Neural cell (in vitro differentiated cells): Measurements from ENCODE around the gene ELMO2.

ENCODE experiments used
- EP300 ChIP-seq: fragments of 450-650 bp; conservative IDR thresholded peaks from 2 replicates; pipeline ENCODE4 v1.6.1; 2014; ENCODE audit warnings: antibody characterized with exemption, mild to moderate bottlenecking, moderate library complexity; ENCODE audit not compliant: poor library complexity, severe bottlenecking
- EZH2 ChIP-seq: fragments of 200-600, 300-800 bp; shearing (Covaris generic), sonication (generic); IDR thresholded peaks from 2 replicates; pipeline ENCODE4 v1.6.1; 2014; ENCODE audit warnings: antibody characterized with exemption, low read length, borderline replicate concordance, mild to moderate bottlenecking; ENCODE audit not compliant: insufficient read depth, poor library complexity, severe bottlenecking
- MXI1 ChIP-seq: fragments of 450-650 bp; conservative IDR thresholded peaks from 2 replicates; pipeline ENCODE4 v1.6.1; 2014; ENCODE audit warnings: antibody characterized with exemption, mild to moderate bottlenecking; ENCODE audit not compliant: poor library complexity, severe bottlenecking
- POLR2AphosphoS5 ChIP-seq: IDR thresholded peaks from 2 replicates; pipeline ENCODE4 v1.6.1; 2012
- SMC3 ChIP-seq: fragments of 450-650 bp; conservative IDR thresholded peaks from 2 replicates; pipeline ENCODE4 v1.6.1; 2014; ENCODE audit warnings: antibody characterized with exemption, mild to moderate bottlenecking, moderate library complexity; ENCODE audit not compliant: poor library complexity
- TF ChIP-seq, protein P1 (sequence below): fragments of 450-650 bp; IDR thresholded peaks from 2 replicates; pipeline ENCODE4 v1.5.1; 2014; ENCODE audit warnings: antibody characterized with exemption, mild to moderate bottlenecking, moderate library complexity; ENCODE audit not compliant: poor library complexity, severe bottlenecking

DNA sequence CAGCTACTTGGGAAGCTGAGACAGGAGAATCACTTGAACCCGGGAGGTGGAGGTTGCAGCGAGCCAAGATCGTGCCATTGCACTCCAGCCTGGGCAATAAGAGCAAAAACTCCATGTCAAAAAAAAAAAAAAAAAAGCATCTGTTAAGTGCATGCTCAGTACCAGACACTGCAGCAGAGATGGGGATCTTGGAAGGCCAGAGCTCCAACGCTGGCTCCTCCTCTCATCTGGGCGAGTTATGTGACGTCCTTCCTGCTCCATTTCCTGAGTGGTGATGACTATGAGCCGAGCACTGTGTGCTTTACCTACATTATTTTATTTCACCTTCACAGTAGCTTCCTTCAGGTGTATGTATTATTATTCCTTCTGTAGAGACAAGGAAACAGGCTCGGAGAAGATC lies 59.6 kb downstream of the ELMO2 start:
- TF ChIP-seq, protein P1, sequence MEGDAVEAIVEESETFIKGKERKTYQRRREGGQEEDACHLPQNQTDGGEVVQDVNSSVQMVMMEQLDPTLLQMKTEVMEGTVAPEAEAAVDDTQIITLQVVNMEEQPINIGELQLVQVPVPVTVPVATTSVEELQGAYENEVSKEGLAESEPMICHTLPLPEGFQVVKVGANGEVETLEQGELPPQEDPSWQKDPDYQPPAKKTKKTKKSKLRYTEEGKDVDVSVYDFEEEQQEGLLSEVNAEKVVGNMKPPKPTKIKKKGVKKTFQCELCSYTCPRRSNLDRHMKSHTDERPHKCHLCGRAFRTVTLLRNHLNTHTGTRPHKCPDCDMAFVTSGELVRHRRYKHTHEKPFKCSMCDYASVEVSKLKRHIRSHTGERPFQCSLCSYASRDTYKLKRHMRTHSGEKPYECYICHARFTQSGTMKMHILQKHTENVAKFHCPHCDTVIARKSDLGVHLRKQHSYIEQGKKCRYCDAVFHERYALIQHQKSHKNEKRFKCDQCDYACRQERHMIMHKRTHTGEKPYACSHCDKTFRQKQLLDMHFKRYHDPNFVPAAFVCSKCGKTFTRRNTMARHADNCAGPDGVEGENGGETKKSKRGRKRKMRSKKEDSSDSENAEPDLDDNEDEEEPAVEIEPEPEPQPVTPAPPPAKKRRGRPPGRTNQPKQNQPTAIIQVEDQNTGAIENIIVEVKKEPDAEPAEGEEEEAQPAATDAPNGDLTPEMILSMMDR = no peak
- no peak for TF ChIP-seq EZH2
- TF ChIP-seq MXI1 = no peak
- no peak for TF ChIP-seq SMC3
- no peak for TF ChIP-seq POLR2AphosphoS5
- no peak for TF ChIP-seq EP300
